Astrocyte (in vitro differentiated cells and primary cell): ENCODE measurements around the gene PRKX.
"Not testable (repeated sequence)": the region's sequence is repeated elsewhere in the genome, so short reads cannot be mapped to it uniquely, and the experiment has no call there.

Experiments
- CTCF ChIP-seq: IDR thresholded peaks from 2 replicates; pipeline ENCODE4 v1.5.1; 2011; ENCODE audit warnings: low read depth, mild to moderate bottlenecking, inconsistent platforms, low read length, moderate library complexity; ENCODE audit not compliant: insufficient read depth
- EZH2 ChIP-seq: IDR thresholded peaks from 2 replicates; pipeline ENCODE4 v1.6.1; 2012; ENCODE audit warnings: mild to moderate bottlenecking, low read length, inconsistent platforms; ENCODE audit not compliant: insufficient read depth

DNA sequence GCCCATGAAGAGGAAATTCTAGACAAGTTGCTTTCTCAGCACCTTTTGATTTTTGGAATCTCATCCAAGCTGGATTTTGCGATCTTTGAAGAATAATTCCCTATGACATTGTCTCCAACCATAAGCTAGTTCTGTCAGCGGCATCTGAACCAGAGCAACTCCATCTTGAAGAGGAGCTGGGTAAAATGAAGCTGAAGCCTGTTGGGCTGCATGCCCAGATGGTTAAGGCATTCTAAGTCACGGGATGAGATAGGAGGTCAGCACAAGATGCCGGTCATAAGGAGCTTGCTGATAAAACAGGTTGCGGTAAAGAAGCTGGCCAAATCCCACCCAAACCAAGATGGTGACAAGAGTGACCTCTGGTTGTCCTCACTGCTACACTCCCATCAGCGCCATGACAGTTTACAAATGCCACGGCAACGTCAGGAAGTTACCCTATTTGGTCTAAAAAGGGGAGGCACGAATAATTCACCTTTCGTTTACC lies 12.0 kb downstream of the PRKX start:
- not testable (repeated sequence) for TF ChIP-seq CTCF, EZH2
